Measurements from ENCODE around the gene JAG1.

- TF ChIP-seq CXXC5 (CRISPR knock-in tag; IDR thresholded peaks at IDR 0.05) = no peak
- TF ChIP-seq EHMT2 (IDR thresholded peaks at IDR 0.05) = no peak
- TF ChIP-seq ZNF217 (CRISPR knock-in tag; IDR thresholded peaks at IDR 0.05) = no peak
Measured at GRCh38 chr20:10721137-10721896, 47.5 kb upstream of the JAG1 start.

Measured in K562 (cell line).